ENCODE results near the gene ZSWIM4.

- TF ChIP-seq POLR2A (IDR thresholded peaks at IDR 0.05; ENCODE audit: low read length), result no peak
- no peak for TF ChIP-seq GATA1 (IDR thresholded peaks at IDR 0.05; ENCODE audit: low read depth, low read length)
Observed at GRCh38 chr19:13841962-13842290, 46.7 kb downstream of the ZSWIM4 start.
